Measurements from ENCODE around the gene RASAL2. TPM values are rescaled to one million over a fixed set of nuclear protein-coding genes. Genes with fewer than 3 reads are reported as not detected.
A peak's percentile ranks its signal among the peaks of the same experiment; 100 is the strongest.

RASAL2 gene
- total and polyA plus RNA-seq, 2 of the 13 experiments (the other 11 are each of a cell fraction or from before 2014, with no cell fraction given): 5.4 to 5.9 TPM

DNA sequence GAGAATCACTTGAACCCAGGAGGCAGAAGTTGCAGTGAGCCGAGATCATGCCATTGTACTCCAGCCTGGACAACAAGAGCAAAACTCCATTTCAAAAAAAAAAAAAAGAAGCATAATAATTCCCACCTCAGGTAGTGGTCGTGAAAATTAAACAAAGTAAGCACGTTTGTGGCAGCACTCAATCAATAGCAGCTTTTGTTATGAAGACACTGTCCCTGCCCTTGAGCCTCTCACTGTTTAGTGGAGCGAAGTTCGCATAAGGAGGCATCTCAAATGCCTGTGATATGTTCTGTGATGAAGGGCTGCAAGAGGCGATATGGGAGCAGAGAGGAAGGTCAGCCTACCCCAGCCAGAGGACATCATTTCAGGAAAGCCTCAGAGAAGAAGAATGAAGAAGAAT is 43.8 kb upstream of the RASAL2 start (continued):
- TF ChIP-seq, protein P1, sequence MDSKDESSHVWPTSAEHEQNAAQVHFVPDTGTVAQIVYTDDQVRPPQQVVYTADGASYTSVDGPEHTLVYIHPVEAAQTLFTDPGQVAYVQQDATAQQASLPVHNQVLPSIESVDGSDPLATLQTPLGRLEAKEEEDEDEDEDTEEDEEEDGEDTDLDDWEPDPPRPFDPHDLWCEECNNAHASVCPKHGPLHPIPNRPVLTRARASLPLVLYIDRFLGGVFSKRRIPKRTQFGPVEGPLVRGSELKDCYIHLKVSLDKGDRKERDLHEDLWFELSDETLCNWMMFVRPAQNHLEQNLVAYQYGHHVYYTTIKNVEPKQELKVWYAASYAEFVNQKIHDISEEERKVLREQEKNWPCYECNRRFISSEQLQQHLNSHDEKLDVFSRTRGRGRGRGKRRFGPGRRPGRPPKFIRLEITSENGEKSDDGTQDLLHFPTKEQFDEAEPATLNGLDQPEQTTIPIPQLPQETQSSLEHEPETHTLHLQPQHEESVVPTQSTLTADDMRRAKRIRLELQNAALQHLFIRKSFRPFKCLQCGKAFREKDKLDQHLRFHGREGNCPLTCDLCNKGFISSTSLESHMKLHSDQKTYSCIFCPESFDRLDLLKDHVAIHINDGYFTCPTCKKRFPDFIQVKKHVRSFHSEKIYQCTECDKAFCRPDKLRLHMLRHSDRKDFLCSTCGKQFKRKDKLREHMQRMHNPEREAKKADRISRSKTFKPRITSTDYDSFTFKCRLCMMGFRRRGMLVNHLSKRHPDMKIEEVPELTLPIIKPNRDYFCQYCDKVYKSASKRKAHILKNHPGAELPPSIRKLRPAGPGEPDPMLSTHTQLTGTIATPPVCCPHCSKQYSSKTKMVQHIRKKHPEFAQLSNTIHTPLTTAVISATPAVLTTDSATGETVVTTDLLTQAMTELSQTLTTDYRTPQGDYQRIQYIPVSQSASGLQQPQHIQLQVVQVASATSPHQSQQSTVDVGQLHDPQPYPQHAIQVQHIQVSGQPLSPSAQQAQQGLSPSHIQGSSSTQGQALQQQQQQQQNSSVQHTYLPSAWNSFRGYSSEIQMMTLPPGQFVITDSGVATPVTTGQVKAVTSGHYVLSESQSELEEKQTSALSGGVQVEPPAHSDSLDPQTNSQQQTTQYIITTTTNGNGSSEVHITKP (CRISPR knock-in tag; IDR thresholded peaks at IDR 0.05; ENCODE audit: low read depth): no peak
- no peak for TF ChIP-seq SOX6 (IDR thresholded peaks at IDR 0.05)
- TF ChIP-seq SOX6 (CRISPR knock-in tag; IDR thresholded peaks at IDR 0.05): peak; percentile 99
- TF ChIP-seq NR2F6 (IDR thresholded peaks at IDR 0.05): 0 out of 2 replicates have a peak, but pooled peaks have one; percentile 19
- peak; percentile 51 for TF ChIP-seq NR2F6 (CRISPR knock-in tag; IDR thresholded peaks at IDR 0.05)
- no peak for TF ChIP-seq CENPX (CRISPR knock-in tag; IDR thresholded peaks at IDR 0.05)
- TF ChIP-seq, protein P2, sequence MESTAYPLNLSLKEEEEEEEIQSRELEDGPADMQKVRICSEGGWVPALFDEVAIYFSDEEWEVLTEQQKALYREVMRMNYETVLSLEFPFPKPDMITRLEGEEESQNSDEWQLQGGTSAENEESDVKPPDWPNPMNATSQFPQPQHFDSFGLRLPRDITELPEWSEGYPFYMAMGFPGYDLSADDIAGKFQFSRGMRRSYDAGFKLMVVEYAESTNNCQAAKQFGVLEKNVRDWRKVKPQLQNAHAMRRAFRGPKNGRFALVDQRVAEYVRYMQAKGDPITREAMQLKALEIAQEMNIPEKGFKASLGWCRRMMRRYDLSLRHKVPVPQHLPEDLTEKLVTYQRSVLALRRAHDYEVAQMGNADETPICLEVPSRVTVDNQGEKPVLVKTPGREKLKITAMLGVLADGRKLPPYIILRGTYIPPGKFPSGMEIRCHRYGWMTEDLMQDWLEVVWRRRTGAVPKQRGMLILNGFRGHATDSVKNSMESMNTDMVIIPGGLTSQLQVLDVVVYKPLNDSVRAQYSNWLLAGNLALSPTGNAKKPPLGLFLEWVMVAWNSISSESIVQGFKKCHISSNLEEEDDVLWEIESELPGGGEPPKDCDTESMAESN (CRISPR knock-in tag; conservative IDR thresholded peaks at IDR 0.05): 0 out of 2 replicates have a peak, but pooled peaks have one; percentile 22
- no peak for TF ChIP-seq MTA1 (CRISPR knock-in tag; IDR thresholded peaks at IDR 0.05; ENCODE audit: borderline replicate concordance)
- TF ChIP-seq AHDC1 (CRISPR knock-in tag; IDR thresholded peaks at IDR 0.05; ENCODE audit: borderline replicate concordance): 0 out of 2 replicates have a peak, but pooled peaks have one; percentile 10
- no peak for TF ChIP-seq ZNF83 (CRISPR knock-in tag; IDR thresholded peaks at IDR 0.05; ENCODE audit: borderline replicate concordance)
- no peak for TF ChIP-seq PHF8 (CRISPR knock-in tag; IDR thresholded peaks at IDR 0.05)
- no peak for TF ChIP-seq TAF1 (CRISPR knock-in tag; IDR thresholded peaks at IDR 0.05)
- TF ChIP-seq ZNF577 (CRISPR knock-in tag; IDR thresholded peaks at IDR 0.05; ENCODE audit: borderline replicate concordance, low read depth): no peak
- TF ChIP-seq, protein P3, sequence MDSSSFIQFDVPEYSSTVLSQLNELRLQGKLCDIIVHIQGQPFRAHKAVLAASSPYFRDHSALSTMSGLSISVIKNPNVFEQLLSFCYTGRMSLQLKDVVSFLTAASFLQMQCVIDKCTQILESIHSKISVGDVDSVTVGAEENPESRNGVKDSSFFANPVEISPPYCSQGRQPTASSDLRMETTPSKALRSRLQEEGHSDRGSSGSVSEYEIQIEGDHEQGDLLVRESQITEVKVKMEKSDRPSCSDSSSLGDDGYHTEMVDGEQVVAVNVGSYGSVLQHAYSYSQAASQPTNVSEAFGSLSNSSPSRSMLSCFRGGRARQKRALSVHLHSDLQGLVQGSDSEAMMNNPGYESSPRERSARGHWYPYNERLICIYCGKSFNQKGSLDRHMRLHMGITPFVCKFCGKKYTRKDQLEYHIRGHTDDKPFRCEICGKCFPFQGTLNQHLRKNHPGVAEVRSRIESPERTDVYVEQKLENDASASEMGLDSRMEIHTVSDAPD (CRISPR knock-in tag; IDR thresholded peaks at IDR 0.05): no peak
- peak; percentile 71 for TF ChIP-seq HNF4A (CRISPR knock-in tag; IDR thresholded peaks at IDR 0.05)
- no peak for TF ChIP-seq RBAK (CRISPR knock-in tag; IDR thresholded peaks at IDR 0.05)
- peak; percentile 37; the same call in 1 of the 2 replicates for TF ChIP-seq NCOA2 (CRISPR knock-in tag; IDR thresholded peaks at IDR 0.05)
- TF ChIP-seq, protein P4, sequence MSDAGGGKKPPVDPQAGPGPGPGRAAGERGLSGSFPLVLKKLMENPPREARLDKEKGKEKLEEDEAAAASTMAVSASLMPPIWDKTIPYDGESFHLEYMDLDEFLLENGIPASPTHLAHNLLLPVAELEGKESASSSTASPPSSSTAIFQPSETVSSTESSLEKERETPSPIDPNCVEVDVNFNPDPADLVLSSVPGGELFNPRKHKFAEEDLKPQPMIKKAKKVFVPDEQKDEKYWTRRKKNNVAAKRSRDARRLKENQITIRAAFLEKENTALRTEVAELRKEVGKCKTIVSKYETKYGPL (CRISPR knock-in tag; IDR thresholded peaks at IDR 0.05): no peak

Data from HepG2 (cell line).